PC-3 (cell line): ENCODE measurements around the gene RNF113B.

ENCODE experiments used
- CTCF ChIP-seq: fragments of 300-600 bp; sonication (generic); conservative IDR thresholded peaks from 2 replicates; pipeline ENCODE4 v1.5.1; 2017; ENCODE audit warnings: antibody characterized with exemption, low read depth, mild to moderate bottlenecking, low read length
- EZH2 ChIP-seq: fragments of 300-600 bp; sonication (generic); IDR thresholded peaks from one replicate; pipeline ENCODE4 v1.6.1; 2017; ENCODE audit warnings: antibody characterized with exemption, mild to moderate bottlenecking, low read length; ENCODE audit not compliant: unreplicated experiment

- TF ChIP-seq CTCF (no peak), EZH2 (no peak)
These were observed 1.2 kb downstream of the RNF113B start for GRCh38 chr13:98175823-98176222.
